ENCODE results near the gene TSPAN6. TPM values are rescaled to one million over a fixed set of nuclear protein-coding genes. Genes with fewer than 3 reads are reported as not detected.

TSPAN6 gene
- total RNA-seq, 3 donors from 2014 or later = 30.9 to 49.5 (median 40.6) TPM

- Histone ChIP-seq H3K27me3 (peaks cover 0 to 44% of the 10 kb centered on the region in 2 donors), H3K36me3 (no peaks in the 10 kb centered on the region), H3K9me3 (no peaks in the 10 kb centered on the region), H3K4me3 (no peak overlapping the region), H3K4me1 (no peaks in the 10 kb centered on the region), H3K27ac (no peak overlapping the region)
- intact Hi-C loops (cut with DNase I; ENCODE audit: low total_unique reads) = loop anchor here (5.0 to 10.0 kb wide), 3 partner anchors 83 to 1247 kb away; no protein-coding TSS in a partner anchor
- no peak for DNase-seq (ENCODE audit: low spot score in 2 of 2)
- TF ChIP-seq POLR2AphosphoS5 (IDR thresholded peaks at IDR 0.05) = no peak
- TF ChIP-seq CTCF (IDR thresholded peaks at IDR 0.05) = no peak
- no peak for TF ChIP-seq POLR2A (IDR thresholded peaks at IDR 0.05)
These were observed 45.0 kb upstream of the TSPAN6 start for GRCh38 chrX:100681599-100681998.

GRCh38 chrX:100680756-100681155, 44.1 kb upstream of the TSPAN6 start:
- H3K4me3 ChIP-seq = no peak overlapping the region
- no peak for TF ChIP-seq POLR2AphosphoS5 (IDR thresholded peaks at IDR 0.05)
- no peak for TF ChIP-seq POLR2A (IDR thresholded peaks at IDR 0.05)
- TF ChIP-seq CTCF (IDR thresholded peaks at IDR 0.05) = no peak
- DNase-seq (ENCODE audit: low spot score in 2 of 2) = no peak
- intact Hi-C loops (cut with DNase I; ENCODE audit: low total_unique reads) = loop anchor here (5.0 to 10.0 kb wide), 3 partner anchors 84 to 1246 kb away; no protein-coding TSS in a partner anchor
- H3K36me3 ChIP-seq = no peaks in the 10 kb centered on the region
- no peaks in the 10 kb centered on the region for H3K9me3 ChIP-seq
- H3K27me3 ChIP-seq = peaks cover 0 to 47% of the 10 kb centered on the region in 2 donors
- H3K27ac ChIP-seq = no peak overlapping the region
- no peaks in the 10 kb centered on the region for H3K4me1 ChIP-seq

GRCh38 chrX:100677611-100678181, 41.1 kb upstream of the TSPAN6 start:
- H3K4me3 ChIP-seq = no peak overlapping the region
- no peaks in the 10 kb centered on the region for H3K36me3 ChIP-seq
- TF ChIP-seq POLR2AphosphoS5 (IDR thresholded peaks at IDR 0.05) = no peak
- TF ChIP-seq POLR2A (IDR thresholded peaks at IDR 0.05) = no peak
- TF ChIP-seq CTCF (IDR thresholded peaks at IDR 0.05) = no peak
- H3K27me3 ChIP-seq = peaks cover 0 to 59% of the 10 kb centered on the region in 2 donors
- intact Hi-C loops (cut with DNase I; ENCODE audit: low total_unique reads) = no loop called here
- no peaks in the 10 kb centered on the region for H3K4me1 ChIP-seq
- DNase-seq (ENCODE audit: low spot score in 2 of 2) = no peak
- no peak overlapping the region for H3K27ac ChIP-seq
- H3K9me3 ChIP-seq = no peaks in the 10 kb centered on the region

- Histone ChIP-seq H3K4me1 (no peaks in the 10 kb centered on the region), H3K27ac (no peak overlapping the region), H3K9me3 (no peaks in the 10 kb centered on the region), H3K36me3 (no peaks in the 10 kb centered on the region), H3K27me3 (peaks cover 0 to 61% of the 10 kb centered on the region in 2 donors), H3K4me3 (no peak overlapping the region)
- TF ChIP-seq CTCF (IDR thresholded peaks at IDR 0.05) (no peak), POLR2A (IDR thresholded peaks at IDR 0.05) (no peak), POLR2AphosphoS5 (IDR thresholded peaks at IDR 0.05) (no peak)
- DNase-seq (ENCODE audit: low spot score in 2 of 2) = no peak
- intact Hi-C loops (cut with DNase I; ENCODE audit: low total_unique reads) = no loop called here
These were observed 38.1 kb upstream of the TSPAN6 start for GRCh38 chrX:100674705-100675104.

GRCh38 chrX:100673397-100673953, 36.9 kb upstream of the TSPAN6 start:
- peak overlapping the region; percentile 59 to 64 for H3K27ac ChIP-seq
- no peaks in the 10 kb centered on the region for H3K36me3 ChIP-seq
- no peaks in the 10 kb centered on the region for H3K4me1 ChIP-seq

More at GRCh38 chrX:100673397-100673953, 36.9 kb upstream of the TSPAN6 start:
- intact Hi-C loops (cut with DNase I; ENCODE audit: low total_unique reads) = no loop called here
- H3K4me3 ChIP-seq = no peak overlapping the region
- DNase-seq (ENCODE audit: low spot score in 2 of 2) = no peak
- H3K27me3 ChIP-seq = peaks cover 0 to 65% of the 10 kb centered on the region in 2 donors
- TF ChIP-seq POLR2AphosphoS5 (IDR thresholded peaks at IDR 0.05) = no peak
- TF ChIP-seq CTCF (IDR thresholded peaks at IDR 0.05) = no peak
- no peak for TF ChIP-seq POLR2A (IDR thresholded peaks at IDR 0.05)
- H3K9me3 ChIP-seq = no peaks in the 10 kb centered on the region
